Breast epithelium (tissue), 3 donors: ENCODE data around the gene UFC1.

ENCODE experiments used
- POLR2A ChIP-seq: fragments of 450-650 bp; IDR thresholded peaks from one replicate; pipeline ENCODE4 v1.6.1; 2016; ENCODE audit warnings: antibody characterized with exemption, mild to moderate bottlenecking, moderate library complexity
- POLR2AphosphoS5 ChIP-seq, 3 donors: sonication (generic); formaldehyde crosslinking; IDR thresholded peaks; one replicate each; pipeline ENCODE4 v1.6.1; 2017; ENCODE audit warnings: antibody characterized with exemption in 3 of 3
- TF ChIP-seq, protein P1 (sequence below), 3 donors: fragments of 450-650 bp; IDR thresholded peaks; one replicate each; pipeline ENCODE4 v1.5.1; 2016 to 2017; ENCODE audit warnings: antibody characterized with exemption in 3 of 3, mild to moderate bottlenecking in 3 of 3, moderate library complexity in 3 of 3

DNA sequence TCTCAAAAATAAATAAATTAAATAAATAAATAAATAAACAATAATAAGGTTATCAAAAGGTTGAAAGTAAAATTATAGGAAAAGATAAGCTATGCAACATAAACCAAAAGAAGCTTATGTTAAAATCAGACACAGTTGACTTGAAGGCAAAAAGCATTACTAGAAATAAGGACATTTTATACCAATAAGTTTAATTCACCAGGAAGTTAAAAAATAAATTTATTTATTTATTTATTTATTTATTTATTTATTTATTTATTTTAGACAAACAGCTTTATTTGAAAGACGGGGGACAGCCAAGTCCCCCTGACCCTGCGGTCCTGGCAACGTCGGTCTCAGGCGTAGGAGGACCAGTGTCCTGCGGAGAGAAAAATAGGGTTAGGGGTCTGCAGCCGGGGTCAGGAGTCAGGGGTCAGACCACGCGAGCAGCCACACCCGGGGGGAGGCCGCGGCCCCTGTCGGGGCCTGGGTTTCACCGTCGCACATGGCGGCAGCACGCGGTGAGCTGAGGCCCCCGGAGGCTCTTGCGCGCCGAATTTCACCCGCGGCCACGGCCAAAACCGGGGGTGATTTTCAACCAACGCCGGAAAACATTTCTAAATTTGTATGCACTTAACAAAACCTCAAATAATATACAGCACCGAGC is 12.9 kb upstream of the UFC1 start:
- TF ChIP-seq POLR2AphosphoS5 (IDR thresholded peaks at IDR 0.05) (no peak), POLR2A (no peak)
- TF ChIP-seq, protein P1, sequence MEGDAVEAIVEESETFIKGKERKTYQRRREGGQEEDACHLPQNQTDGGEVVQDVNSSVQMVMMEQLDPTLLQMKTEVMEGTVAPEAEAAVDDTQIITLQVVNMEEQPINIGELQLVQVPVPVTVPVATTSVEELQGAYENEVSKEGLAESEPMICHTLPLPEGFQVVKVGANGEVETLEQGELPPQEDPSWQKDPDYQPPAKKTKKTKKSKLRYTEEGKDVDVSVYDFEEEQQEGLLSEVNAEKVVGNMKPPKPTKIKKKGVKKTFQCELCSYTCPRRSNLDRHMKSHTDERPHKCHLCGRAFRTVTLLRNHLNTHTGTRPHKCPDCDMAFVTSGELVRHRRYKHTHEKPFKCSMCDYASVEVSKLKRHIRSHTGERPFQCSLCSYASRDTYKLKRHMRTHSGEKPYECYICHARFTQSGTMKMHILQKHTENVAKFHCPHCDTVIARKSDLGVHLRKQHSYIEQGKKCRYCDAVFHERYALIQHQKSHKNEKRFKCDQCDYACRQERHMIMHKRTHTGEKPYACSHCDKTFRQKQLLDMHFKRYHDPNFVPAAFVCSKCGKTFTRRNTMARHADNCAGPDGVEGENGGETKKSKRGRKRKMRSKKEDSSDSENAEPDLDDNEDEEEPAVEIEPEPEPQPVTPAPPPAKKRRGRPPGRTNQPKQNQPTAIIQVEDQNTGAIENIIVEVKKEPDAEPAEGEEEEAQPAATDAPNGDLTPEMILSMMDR (IDR thresholded peaks at IDR 0.05), result no peak
